GM21786 (cell line): Measurements from ENCODE around the gene NTN4.
"Not testable (repeated sequence)": the region's sequence is repeated elsewhere in the genome, so short reads cannot be mapped to it uniquely, and the experiment has no call there.

Source experiments
- ATAC-seq: cut with Tn5 transposase; IDR thresholded peaks from one replicate; pipeline ENCODE4 v1.9.1; 2021; ENCODE audit not compliant: unreplicated experiment

The NTN4 gene

DNA sequence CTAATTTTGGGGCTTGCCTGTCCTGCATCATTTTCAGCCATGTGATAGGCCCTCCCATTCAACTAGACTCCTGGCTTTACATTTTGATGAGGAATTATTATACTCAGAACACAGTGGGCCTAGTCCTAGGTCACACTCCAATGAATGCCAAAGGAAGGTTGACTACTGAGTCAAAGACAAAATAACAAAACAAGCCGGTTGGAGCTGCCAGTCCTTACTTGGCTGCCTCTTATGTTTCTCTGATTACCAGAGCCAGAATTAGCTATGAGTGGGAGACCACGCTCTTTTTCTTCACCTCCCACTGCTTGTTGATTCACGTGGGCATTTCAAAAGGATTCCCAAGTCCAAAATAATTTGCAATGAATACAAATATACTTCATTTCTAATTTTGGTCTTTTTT lies 161.2 kb downstream of the NTN4 start:
- no peak for ATAC-seq

DNA sequence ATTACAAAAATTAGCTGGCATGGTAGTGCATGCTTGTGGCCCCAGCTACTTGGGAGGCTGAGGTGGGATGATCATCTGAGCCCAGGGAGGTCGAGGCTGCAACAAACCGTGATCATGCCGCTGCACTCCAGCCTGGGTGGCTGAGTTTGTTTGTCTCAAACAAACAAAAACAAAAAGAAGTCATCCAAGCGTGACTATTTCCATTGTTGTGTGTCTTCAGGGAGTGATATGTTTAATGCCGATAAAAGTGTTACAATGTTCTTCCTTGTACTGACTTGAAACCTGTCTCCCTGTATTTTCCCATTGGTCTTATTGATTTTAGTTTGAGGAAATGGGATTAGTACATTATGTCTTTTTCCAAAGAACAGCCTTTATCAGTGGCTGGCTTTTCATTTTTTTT lies 163.7 kb downstream of the NTN4 start:
- no peak for ATAC-seq

DNA sequence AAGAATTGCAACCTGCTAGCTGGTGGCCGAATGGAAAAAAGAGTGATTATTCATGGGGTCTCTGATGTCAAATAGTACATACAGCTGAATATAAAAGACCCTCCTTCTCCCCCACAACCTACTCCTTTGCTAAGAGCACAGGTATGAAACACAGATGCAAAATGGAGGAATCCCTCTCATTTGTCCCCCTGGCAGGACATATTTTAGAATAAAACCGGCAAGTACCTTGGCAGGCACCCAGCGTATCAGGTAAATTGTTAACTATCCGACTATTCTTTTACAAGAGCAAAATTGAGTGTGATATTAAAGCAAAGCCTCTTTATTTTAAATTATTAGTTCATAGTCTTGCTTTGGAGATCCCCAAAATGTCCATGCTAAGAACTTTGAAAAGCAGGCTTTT lies 165.6 kb downstream of the NTN4 start:
- no peak for ATAC-seq

DNA sequence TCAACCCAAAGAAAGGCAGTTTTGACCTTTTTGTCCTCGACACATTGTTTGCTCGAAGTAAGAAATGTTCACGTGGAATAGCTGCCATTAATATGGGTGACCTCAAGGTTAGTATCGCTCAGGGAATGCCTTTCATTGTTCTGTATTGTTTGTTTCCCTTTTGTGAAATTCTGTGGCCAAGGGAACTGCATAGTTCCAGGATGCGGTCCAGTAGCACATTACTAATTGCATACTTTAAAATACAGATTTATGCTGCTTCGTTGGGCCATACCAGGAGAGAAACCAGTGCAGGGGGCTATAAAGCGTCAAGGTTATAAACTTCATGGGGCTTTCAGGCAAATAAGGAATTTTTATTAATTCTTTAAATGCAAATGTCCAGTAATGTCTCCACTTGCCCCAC lies 166.0 kb downstream of the NTN4 start:
- ATAC-seq = no peak

DNA sequence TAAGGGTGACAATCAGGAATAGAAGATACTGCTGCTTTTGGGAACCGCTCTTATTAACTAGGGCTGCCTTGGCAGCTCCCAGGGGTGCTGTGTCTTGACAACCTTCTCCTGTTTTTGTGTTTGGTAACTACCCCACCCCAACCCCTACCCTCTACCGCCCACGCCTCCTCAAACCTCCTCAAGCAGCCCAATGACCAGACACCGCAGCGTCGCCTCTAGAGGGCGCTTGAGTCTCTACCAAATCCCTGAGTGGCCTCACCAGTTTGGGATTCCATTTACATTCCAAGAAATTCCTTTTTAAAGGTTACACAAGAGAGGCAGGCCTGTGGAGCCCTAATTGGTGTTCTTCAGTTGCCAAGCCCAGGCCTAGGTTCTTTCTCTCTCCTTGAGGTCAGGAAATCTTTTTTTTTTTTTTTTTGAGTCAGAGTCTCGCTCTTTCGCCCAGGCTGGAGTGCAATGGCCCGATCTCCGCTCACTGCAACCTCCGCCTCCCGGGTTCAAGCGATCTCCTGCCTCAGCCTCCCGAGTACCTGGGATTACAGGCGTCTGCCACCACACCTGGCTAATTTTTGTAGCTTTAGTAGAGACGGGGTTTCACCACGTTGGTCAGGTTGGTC lies 166.9 kb downstream of the NTN4 start:
- no peak for ATAC-seq

DNA sequence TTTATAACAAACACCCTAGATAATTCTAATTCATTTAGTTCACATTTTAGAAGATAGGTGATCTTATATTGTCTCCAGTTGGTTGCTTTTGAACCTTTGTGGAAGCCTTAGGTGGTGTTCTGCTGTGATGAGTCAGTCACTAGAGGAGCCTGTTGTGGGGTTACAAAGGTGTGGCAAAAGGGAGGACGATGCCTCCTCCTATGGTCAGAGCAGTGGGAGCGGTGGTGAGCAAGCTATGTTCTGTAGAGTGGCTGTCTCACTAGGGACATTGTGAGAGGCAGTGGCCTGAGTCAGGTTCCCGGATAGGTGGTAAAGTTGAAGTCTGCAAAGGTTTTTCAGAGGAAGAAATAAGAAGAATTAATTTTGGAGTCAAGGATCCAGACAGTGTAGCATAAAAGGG lies 167.7 kb downstream of the NTN4 start:
- no peak for ATAC-seq

DNA sequence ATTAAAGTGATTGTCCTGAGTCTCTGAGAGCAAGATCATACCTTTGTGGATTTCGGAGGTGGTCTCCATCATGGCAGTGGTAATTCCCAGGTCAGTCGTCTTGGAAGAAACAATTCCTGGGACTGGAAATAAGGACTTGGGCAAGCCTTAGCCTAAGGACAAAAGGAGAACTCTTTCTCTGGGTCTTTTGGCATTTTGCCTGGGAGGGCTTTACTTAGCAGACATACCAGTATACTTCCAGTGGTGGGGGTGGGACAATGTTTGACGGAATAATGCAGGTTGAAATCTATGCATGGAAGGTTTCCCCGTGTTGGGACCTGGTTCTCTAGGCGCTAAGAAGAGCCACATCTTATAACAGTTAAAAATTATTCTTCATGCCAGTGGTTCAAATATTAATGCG lies 168.8 kb downstream of the NTN4 start:
- ATAC-seq = no peak

DNA sequence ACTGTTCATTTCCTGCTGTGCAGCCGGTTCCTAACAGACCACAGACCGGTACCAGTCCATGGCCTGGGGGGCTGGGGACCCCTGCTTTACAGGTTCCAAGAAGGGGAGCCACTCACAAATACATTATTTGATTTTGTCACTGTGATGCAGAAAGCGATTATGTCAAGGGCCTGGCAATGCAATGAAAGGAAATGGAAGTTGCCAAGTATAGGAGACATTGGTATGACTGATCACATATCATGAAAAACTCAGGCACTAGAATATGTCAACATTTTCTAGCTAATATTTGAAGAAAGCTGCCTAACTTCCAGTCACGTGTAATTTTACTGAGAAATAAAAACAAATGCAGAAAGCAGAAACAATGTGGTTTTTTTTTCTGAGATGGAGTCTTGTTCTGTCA lies 170.4 kb downstream of the NTN4 start:
- ATAC-seq = no peak

DNA sequence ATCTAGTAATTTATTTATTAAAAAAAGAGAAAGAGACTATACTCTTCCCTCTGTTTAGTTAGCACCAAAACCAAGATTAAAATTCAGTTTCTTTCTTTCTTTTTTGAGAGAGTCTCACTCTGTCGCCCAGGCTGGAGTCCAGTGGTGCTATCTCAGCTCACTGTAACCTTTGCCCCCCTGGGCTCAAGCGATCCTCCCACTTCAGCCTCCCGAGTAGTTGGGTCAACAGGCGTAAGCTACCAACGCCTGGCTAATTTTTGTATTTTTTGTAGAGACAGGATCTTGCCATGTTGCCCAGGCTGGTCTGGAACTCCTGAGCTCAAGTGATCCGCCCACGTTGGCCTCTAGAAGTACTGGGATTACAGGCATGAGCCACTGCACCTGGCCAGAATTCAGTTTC lies 174.1 kb downstream of the NTN4 start:
- not testable (repeated sequence) for ATAC-seq

DNA sequence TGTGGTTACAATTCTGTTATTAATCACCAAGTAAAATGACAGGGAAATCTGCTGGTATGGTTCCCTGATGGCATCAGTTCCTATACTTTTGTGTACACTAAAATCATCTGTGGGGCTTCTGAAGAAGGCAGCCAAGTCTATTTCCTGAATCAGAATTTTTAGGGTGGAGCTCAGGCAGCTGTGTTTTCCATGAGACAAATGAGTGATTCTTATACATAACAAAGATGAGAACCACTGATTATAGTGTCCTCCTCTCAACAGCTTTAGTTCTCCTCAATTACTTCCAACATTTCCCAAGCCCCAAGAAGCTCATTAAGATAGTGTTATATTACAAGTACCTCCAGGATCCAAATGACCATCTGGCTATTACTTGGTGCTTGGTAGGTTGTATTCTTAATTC lies 174.8 kb downstream of the NTN4 start:
- ATAC-seq = no peak

DNA sequence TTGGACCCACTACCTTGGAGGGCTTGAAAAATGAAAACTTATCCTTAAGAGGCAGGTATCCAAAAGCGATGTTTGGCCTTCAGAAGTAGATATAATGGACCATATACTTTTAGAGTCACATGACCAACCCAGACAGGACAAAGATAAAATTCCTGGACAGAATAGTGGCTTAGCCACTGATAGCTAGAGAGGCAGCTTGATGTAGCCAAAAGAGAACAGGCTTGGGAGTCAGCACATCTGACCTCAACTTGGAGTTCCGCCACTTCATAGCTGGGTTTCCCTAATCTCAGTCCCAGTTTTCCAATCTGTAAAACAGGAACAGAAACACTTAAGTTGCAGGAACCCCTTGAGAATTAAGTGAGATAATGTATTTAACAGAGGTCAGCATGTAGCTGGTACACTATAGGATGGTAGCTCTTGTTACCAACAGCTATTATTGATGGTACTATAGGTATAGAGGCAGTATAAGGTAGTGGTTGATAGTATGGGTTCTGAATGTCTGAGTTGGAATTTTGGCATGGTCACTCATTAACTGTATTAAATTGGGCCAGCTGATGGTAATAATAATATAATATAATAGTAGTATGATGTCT lies 176.1 kb downstream of the NTN4 start:
- no peak for ATAC-seq

DNA sequence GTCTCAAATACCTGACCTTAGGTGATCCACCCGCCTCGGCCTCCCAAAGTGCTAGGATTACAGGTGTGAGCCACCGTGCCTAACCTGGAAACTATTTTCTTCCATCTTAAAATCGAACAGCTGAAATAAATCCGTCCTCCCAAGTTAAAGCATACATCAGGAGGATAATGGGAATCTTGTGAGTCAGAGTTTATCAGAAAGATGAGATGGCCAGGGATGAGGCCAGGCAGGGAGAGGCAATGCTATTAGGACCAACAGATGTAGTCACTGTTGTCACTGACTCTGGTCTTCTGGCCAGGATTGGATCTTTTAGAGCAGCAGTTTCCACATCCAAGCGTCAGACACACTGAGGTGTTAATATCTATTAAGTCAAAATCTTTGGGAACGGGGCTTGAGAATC lies 177.5 kb downstream of the NTN4 start:
- ATAC-seq = no peak

DNA sequence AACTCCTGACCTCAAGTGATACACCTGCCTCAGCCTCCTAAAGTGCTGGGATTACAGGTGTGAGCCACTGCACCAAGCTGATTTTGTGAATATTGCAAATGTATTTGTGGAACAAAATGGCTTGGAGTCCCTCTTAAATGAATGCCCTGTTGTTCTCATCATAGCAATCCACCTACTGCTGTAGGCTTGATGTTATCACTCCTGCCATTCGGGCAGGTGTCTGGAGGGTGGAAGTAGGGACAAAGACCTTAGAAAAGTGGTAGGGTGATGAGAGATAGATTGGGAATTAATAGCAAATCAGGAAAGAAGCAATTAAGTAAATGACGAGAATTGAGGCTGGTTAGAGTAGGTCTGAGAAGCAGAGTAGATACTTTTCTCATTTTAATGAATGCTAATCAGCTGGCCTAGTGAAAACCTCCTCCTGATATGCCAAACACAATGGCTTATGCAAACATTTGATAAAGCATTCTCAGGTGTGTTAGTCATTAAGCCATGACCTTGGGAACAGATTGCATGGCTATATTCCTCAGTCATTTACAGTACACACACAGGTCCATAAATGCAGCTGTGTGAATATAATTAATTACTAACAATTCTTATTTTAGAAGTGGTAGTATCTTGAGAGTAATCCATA lies 178.8 kb downstream of the NTN4 start:
- no peak for ATAC-seq

DNA sequence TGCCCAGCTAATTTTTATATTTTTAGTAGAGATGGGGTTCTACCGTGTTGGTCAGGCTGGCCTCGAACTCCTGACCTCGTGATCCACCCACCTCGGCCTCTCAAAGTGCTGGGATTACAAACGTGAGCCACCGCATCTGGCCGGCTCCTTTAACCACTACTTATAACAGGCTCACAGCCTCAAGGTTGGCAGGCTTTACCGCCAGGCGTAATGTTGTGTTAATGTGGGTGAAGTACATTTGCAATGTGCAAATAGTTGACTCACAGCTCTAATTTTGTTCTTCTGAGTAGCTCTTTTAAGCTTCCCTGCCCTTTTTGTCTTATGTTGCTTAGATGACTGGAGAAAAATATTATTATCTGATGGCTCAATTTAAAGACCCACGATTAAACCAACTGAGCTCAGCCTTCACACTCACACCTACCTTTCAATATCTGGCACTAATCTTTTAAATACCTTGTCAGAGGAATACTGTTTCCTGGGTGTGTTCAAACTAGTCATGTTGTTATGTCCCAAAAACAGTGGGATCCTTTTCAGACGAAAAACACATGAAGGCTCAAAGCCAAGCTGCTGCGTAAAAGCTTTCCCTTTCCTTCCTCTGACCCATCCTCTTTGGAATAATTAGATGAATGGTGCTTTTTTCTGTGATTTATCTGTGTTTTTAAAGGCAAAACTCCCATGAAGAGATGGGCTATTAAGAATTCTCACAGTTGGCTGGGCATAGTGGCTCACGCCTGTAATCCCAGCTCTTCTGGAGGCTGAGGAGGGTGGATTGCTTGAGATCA lies 182.1 kb downstream of the NTN4 start:
- no peak for ATAC-seq
